Non-pigmented ciliary epithelial cell (primary cell): Measurements from ENCODE around the gene LIN52.
A peak's percentile ranks its signal among the peaks of the same experiment; 100 is the strongest.

Experiments used
- DNase-seq: peaks from one replicate; pipeline ENCODE4 v3.0.0-alpha.2; 2010; ENCODE audit warnings: low read depth

Gene LIN52

DNA sequence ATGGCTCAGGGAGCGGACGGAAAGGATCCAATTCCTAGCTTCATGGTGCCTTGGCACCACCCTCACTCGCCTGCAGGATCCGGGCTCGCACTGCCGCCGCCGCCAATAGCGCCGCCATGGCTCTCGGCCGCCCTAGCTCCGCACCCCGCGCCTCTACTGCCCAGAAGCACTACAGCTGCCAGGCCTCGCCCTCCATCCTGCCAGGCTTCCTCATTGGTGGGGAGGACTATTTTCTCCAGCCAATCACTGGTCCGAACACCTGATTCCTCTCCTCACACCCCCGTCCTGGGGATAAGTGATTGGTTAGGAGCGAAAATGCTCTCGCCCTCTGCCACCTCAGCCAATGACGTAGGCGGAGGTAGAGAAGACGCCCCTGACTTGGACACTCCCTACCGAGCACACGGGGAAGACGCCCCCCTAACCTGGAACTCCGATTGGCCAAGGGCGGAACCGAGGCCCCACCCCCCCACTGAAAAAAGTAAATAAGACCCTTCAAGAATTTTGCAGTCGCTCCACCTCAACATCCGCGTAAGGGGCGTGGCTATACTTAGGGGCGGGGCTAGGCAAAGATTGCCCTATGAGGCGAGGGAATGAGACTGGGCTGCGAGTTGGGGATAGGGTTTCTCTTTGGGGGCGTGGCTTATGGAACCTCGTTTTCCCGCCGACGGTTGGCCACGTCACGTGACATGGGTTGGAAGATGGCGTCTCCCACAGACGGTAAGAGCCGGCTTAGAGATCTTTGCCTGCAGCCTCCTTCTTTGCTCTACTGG is at the start of gene LIN52, which contains the start of gene ALDH6A1:
Gene LIN52 (plus strand): TSS at position 680 of the 770 bp plus-strand sequence. CDS start 19 bp downstream, at position 699.
Gene ALDH6A1 (minus strand): TSS at position 177 of the 770 bp plus-strand sequence. CDS start 59 bp downstream, at position 118.
- peak; percentile 100 for DNase-seq

DNA sequence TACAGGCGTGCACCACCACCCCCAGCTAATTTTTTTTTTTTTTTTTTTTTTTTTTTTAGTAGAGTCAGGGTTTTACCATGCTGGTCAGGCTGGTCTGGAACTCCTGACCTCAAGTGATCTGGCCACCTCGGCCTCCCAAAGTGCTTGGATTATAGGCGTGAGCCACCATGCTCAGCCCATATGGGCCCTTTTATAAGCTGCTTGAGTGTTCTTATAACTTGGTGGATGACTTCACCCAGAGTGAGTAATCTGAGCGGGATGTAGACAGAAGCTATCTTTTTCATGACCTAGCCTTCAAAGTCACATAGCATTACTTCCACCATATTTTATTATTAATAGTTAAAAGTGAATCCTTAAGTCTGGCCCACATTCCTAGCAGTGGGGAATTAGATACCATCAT is 49.2 kb upstream of the LIN52 start:
- no peak for DNase-seq

DNA sequence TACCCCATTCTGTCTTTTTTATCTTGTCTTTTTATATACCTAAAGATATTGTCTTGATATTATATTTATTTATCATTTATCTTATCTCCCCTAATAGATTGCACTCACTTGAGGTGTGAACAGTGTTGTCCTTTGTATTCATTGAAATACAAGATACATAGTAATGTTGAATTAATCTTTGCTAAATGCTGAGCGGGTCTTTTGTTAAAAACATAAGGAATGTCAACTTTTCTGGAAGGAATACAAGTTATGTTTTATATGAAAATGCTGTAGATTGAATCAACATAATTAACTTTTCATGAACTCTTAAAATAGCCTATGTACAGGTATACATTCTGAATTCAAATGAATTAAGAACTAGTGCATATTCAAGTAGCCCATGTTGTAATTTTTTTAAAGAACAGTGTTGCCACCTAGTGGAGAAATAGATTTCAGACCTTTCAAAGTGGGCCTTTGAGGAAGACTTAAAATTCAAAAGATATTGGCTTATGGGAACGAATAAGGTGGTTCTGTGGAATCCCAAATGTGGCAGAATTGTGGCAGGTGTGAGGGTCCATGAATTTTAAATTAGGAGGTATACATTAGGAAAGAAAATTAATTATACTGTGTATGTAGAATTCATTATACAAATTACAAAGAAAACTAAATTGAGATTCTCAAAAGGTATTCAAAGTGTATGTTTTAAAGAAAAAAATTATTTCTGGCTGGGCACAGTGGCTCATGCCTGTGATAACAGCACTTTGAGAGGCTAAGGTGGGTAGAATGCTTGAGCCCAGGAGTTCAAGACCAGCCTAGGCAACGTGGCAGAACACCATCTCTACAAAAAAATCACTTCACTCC is 46.5 kb upstream of the LIN52 start:
- no peak for DNase-seq

DNA sequence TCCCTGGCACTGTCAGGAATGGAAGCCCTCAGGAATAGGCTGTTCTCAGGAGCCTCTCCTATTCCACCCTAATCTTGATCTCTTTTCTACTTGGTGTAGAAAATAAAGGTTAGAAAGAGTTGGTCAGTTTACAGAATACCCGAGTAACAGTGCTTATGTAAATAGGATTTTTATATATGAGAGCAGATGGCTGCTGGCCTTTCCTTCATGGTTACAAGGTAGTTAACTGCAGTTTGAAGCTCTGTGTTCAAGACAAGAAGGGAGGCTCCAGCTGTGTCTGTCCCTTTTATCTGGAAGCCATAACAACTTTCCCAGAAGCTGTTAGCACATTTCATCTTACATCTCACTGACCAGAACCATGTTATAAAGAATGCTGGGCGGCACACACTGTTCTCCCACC is 42.5 kb upstream of the LIN52 start:
- DNase-seq = no peak

GRCh38 chr14:74045522-74045921 is 39.2 kb upstream of the LIN52 start:
- no peak for DNase-seq

DNA sequence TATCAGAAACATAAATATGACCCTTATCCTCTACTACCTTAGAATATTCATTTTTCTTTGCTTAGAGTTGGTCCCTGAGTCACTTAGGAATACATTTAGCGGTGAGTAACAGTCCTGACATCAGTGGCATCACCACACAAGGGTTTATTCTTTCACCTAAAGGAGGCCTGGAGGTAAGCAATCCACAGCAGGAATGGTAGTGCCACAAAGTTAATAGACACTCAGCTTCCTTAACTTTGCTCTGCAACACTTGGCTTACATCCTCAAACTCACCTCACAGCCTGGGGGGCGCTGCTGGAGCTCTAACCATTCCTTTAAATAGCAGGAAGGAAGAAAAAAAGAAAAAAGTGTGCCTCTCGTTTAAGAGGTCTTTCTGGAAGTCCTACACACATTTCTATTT is 36.5 kb upstream of the LIN52 start:
- no peak for DNase-seq

DNA sequence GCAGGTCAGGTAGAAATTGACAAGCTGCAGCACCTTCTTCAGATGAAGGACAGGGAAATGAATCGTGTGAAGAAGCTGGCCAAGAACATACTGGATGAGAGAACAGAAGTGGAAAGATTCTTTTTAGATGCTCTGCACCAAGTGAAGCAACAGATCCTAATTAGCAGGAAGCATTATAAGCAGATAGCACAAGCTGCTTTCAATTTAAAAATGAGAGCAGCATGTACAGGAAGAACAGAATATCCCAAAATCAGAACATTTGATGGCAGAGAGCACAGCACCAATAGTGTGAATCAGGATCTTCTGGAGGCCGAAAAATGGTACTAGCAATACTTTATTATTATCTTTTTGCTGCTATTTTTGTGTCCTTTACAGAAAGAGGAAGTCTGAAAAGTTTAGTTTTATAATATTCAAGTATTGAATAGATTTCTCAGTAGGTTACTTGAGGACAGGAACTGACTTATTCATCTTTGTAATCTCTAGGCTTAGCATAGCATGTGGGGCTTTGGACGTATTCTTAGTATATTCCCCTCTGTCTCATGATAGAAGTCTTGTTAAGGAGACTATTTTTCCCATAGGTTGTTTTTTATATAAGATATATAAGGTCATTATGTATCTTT is 34.8 kb upstream of the LIN52 start:
- DNase-seq = no peak

- no peak for DNase-seq
These were observed 22.0 kb upstream of the LIN52 start for GRCh38 chr14:74062809-74063150.

DNA sequence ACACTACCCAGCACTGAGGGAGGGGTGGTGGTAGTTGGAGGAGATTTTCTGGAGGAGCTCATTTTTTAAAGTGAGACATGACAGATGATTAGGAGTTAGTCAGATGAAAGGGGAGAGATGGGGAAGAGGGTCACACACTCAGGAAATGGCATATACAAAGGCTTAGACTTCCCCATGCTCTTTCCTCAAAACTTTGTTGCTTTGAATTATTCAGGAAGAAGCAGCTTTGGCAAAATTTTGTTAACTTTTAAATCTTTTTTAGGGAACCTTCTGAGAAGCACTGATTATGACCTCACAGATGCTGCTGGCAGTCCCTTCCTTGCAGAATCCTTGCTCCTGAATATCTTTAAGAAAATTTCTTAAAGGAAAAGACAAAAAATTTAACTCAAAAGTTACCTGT is 20.3 kb upstream of the LIN52 start:
- no peak for DNase-seq

DNA sequence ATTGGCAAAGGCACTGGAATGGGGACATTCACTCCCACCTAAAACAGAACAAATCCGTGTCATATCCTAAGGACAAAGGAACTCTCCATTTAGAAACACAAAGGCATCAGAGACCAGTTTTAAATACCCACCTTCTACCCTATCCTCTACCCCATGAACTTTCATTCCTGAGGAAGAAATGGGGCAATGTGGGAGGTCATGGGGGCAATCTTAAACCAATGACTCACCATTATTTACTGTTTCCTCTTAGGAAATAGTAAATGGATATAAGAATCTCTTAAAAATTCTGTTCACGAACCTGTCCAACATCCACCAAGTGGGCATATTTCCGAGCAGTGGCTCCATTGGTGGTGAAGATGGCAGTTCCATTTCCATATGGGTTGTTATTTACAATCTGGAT is 19.9 kb upstream of the LIN52 start:
- DNase-seq = no peak

DNA sequence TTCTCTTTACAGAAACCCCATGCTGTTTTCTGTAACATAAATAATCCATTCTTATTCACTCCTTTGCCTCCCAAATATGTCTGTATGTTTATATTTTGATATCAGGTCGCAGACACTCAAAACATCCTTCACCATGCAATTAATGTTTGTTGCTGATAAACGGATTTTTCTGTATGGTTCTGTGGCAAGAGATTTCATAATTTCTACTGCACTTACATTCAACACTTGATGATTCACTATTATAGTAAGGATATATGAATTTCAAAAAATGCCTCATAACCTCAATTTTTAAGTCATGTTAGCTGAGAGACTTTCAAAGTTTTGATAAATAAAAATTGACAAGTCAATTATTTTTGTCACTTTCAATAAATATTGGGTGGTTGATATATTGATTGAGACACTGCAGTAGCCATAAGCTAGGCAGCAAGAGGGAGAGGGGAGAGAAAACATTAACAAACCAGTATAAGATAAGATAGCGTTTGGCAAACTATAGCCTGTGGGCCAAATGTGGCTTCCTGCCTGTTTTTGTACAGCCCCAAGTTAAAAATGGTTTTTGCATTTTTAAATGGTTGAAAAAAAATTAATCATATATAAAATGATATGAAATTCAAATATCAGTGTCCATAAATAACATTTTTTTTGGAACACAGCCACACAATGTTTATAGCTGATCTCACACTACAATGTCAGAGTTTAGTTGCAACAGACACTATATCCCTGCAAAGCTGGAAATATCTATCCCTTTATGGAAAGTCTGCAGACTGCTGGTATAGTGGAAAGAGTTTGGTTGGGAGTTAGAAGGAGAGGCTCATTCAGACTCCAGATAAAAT is 18.8 kb upstream of the LIN52 start:
- DNase-seq = no peak

DNA sequence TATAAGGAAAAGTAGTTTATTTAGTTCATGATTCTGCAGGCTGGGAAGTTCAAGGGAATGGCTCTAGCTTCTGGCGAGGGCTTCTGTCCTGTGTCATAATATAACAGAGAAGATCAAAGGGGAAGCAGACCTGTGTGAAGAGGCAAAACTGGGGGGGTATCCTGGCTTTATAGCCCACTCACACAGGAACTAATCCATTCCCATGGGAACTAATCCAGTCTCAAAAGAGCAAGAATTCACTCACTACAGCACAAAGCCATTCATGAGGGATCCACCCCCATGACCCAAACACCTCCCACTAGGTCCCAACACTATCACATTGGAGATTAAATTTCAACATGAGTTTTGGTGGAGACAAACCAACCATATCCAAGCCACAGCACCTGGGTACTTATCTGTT is 7.4 kb upstream of the LIN52 start:
- DNase-seq = no peak

DNA sequence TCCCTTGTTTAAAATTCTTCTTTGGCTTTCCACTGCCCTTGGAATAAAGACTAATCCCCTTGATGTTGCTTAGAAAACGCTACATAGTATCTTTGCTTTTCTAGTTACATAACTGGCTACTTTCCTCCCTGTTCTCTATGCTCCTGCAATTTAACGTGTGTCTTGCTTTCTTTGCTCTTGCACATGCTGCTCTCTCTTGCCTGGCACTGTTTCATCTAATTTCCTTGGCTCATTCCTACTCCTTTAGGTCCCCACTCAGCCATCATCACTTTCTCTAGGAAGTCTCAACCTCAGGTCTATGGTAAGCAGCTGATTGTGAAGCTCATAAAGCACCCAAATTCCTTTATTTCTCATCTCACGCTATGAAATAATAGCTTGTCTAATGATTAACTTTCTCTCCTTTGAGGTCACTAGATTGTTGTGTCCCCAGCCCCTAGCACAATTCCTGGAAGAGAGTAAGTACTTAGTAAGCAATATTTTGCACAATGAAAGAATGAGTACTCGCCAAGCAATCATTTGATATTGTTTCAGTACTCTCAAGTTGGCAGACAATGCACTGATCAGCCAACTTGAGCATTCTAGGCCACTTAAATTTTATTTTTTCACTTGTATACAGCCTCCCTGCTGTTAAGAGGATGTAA is 3.8 kb upstream of the LIN52 start:
- DNase-seq = no peak

DNA sequence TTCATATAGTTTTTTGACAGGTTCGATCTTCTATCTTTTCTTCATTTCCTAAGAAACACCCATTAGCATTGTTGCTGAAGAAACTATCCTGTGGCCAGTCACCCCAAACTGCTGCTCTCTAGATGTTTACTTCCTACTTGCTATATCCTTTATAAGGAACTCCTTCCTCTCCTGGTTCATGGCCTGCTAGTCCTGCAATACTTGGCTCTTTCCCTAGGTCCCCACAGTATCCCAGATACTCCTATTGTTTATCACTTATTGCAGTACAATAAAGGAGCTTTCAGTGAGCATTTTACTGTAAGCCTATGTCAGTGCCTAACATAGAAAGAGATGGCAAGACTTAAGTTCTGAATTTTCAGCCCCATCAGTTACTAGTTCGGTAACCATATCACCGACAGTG is 3.3 kb upstream of the LIN52 start:
- DNase-seq = no peak

DNA sequence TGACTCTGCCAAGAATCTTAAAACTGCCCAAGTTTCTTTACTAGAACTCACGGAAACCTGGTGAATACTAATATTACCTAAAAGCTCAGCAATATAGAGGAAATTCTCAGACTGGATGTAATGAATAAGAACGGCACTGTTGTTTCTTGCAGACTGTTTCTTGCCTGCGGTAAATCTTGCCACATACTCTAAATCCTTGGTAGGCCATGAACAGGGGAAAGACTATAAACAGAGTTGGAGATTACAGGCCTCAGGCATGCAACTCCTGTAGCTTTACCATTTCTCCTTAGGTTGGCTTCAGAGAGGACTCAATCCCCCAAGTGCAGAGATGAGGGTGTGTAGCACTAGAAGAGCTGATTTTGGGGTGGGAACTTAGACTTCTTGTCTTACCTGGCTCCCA is 1.6 kb upstream of the LIN52 start:
- no peak for DNase-seq

GRCh38 chr14:74083784-74084276 is 926 bp upstream of the LIN52 start:
- DNase-seq = no peak

DNA sequence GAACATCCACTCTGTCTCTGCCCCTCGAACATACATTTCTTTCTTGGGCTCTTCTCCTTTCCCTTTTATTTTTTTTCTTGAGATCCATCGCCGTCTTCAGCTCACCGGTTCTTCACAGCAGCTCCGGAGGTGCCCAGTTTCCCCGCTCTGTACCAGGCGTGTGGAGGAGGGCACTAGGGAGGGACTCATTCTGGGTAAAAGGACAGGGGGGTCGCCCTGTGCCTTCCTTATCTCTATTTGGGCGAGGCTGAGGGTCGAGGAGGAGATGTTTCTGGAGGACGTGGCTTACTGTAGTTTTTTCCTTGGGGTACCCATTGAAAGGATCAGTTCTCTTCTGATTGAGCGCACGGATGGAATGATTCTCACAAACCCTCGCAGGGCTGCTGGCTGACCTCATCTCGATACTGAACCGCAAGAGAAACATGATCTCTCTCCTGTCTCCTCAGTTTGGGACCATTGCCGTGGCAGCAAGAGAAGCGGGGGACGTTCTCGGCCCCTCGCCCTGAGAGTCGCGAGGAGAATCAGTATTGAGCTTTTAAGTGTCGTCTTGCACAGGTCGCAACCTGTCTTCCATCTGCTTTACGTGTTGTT is 386 bp downstream of the LIN52 start:
- DNase-seq = no peak

DNA sequence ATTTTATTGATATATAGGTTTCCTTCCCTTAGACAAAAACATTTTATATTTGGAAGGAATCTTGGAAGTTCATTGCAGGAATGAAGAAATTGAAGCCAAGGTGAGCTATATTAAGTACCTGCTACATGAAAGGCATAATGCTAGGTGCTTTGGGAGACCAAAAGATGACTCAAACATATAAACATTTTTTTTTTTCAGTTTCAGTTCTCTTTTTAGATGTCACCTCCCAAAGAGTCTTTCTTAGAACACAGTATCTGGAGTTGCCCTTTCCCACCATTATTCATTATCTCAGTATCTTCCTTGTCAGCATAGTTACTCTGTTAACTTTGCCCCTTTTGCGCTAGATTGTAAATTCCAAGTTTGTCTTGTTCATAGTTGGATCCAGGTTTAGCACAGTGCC is 1.1 kb downstream of the LIN52 start:
- no peak for DNase-seq

- DNase-seq = no peak
These were observed 4.7 kb downstream of the LIN52 start for GRCh38 chr14:74089251-74090020.

DNA sequence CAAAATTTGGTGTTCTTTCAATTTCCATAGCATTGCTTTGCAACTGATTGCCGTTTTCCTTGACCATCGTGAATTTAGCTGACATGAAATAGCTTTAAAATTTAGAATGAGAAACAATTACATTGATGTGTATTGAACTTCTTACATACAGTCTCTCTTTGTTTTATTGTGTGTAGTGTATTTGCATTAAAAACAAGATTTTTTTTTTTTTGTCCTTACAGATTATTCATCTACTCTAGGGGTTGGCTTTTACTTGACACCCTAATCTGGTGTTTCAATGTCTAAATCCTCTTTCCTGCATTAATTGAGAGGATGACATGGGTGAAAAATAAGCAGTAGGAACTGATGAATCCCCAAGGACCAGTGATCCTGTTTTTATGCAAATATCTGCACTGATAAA is 20.6 kb downstream of the LIN52 start:
- DNase-seq = no peak
